HEK293T (cell line): ENCODE measurements around the gene BRINP3.

Source experiments
- ARNT ChIP-seq: fragments of 450-650 bp; IDR thresholded peaks from 2 replicates; pipeline ENCODE4 v1.6.1; 2017; ENCODE audit warnings: mild to moderate bottlenecking
- BHLHE40 ChIP-seq: fragments of 450-650 bp; IDR thresholded peaks from 2 replicates; pipeline ENCODE4 v1.6.1; 2016; ENCODE audit warnings: mild to moderate bottlenecking, moderate library complexity, borderline replicate concordance
- ELF4 ChIP-seq: fragments of 450-650 bp; IDR thresholded peaks from 2 replicates; pipeline ENCODE4 v1.6.1; 2017; ENCODE audit warnings: antibody characterized with exemption
- FOXM1 ChIP-seq: fragments of 450-650 bp; IDR thresholded peaks from 2 replicates; pipeline ENCODE4 v1.6.1; 2017; ENCODE audit warnings: mild to moderate bottlenecking, borderline replicate concordance
- HDGF ChIP-seq: fragments of 450-650 bp; IDR thresholded peaks from 2 replicates; pipeline ENCODE4 v1.6.1; 2017; ENCODE audit warnings: antibody characterized with exemption, borderline replicate concordance
- L3MBTL2 ChIP-seq: fragments of 450-650 bp; conservative IDR thresholded peaks from 2 replicates; pipeline ENCODE4 v1.6.1; 2016; ENCODE audit warnings: mild to moderate bottlenecking
- NFRKB ChIP-seq: fragments of 450-650 bp; IDR thresholded peaks from 2 replicates; pipeline ENCODE4 v1.6.1; 2016; ENCODE audit warnings: mild to moderate bottlenecking, moderate library complexity
- SP1 ChIP-seq: fragments of 450-650 bp; IDR thresholded peaks from 2 replicates; pipeline ENCODE4 v1.6.1; 2017
- SUZ12 ChIP-seq: fragments of 450-650 bp; IDR thresholded peaks from 2 replicates; pipeline ENCODE4 v1.6.1; 2016; ENCODE audit warnings: mild to moderate bottlenecking
- TARDBP ChIP-seq: fragments of 450-650 bp; IDR thresholded peaks from 2 replicates; pipeline ENCODE4 v1.6.1; 2016
- ZNF384 ChIP-seq: fragments of 450-650 bp; IDR thresholded peaks from 2 replicates; pipeline ENCODE4 v1.6.1; 2016
- TF ChIP-seq, protein P1 (sequence below): fragments of 450-650 bp; IDR thresholded peaks from 2 replicates; pipeline ENCODE4 v1.6.1; 2016

DNA sequence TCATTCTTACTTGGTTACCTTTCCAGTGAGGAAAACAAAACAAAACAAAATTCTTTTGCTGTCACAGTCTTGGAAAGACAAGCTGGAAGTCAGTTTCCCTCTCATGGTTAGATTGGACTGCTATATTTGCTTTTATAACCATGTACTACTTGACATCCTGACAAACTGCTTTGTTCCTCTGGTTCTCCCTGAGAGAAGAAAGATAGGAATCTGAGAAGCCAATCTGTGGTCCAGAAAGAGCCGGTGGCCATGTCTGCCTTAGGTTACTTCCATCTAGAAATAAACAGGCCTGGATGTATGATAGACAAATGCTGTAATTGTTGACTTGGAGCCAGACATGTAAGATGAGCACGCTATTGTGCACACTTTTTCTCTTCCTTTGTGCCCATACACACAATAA lies 330.0 kb downstream of the BRINP3 start:
- TF ChIP-seq HDGF (no peak), ELF4 (no peak), L3MBTL2 (no peak), FOXM1 (no peak), SUZ12 (no peak), TARDBP (no peak), ARNT (no peak), SP1 (no peak), BHLHE40 (no peak), ZNF384 (no peak), NFRKB (no peak)
- TF ChIP-seq, protein P1, sequence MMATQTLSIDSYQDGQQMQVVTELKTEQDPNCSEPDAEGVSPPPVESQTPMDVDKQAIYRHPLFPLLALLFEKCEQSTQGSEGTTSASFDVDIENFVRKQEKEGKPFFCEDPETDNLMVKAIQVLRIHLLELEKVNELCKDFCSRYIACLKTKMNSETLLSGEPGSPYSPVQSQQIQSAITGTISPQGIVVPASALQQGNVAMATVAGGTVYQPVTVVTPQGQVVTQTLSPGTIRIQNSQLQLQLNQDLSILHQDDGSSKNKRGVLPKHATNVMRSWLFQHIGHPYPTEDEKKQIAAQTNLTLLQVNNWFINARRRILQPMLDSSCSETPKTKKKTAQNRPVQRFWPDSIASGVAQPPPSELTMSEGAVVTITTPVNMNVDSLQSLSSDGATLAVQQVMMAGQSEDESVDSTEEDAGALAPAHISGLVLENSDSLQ, result no peak
